Activated CD4-positive, alpha-beta T cell treated with anti-CD3 and anti-CD28 coated beads, Interleukin-2, Interleukin-4, amounts not matched to agents 100 ng/mL and 50 ng/mL, durations not matched to agents 16 hours and 8 hours (primary cell): ENCODE measurements around the gene KPNA5.
A peak's percentile ranks its signal among the peaks of the same experiment; 100 is the strongest.
"Not testable (repeated sequence)": the region's sequence is repeated elsewhere in the genome, so short reads cannot be mapped to it uniquely, and the experiment has no call there.

Experiments used
- DNase-seq: peaks from one replicate; pipeline ENCODE4 v3.0.0-alpha.2; 2020; ENCODE audit warnings: low spot score

Gene KPNA5

DNA sequence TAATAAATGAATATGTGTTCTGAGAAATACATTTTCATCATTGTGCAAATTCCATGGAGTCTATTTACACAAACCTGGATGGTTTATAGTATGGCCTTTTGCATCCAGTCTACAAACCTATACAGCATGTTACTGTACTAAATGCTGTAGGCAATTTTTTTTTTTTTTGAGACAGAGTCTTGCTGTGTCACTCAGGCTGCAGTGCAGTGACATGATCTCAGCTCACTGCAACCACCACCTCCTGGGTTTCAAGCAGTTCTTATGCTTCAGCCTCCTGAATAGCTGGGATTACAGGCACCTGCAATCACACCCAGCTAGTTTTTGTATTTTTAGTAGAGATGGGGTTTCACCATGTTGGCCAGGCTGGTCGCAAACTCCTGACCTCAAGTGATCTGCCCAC is 22.9 kb downstream of the KPNA5 start:
- DNase-seq, result not testable (repeated sequence)

DNA sequence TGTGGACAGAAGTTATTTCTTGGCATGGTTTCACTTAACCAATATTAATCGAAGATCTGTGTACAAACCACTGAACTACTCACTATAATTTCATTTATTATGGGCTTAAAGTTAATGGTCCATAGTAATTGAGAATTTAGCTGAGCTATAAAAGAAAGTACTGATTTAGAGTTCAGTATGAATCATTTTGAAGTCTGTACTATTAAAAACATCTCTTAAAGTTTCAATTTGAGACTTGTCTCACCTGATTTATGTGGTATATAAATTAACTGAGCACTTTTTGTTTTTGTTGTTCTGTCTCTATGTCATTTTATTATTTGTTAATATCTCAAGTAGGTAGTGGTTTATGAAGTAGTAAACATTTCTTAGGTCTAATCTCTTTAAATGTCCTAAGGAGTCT is 24.9 kb downstream of the KPNA5 start:
- DNase-seq, result no peak

DNA sequence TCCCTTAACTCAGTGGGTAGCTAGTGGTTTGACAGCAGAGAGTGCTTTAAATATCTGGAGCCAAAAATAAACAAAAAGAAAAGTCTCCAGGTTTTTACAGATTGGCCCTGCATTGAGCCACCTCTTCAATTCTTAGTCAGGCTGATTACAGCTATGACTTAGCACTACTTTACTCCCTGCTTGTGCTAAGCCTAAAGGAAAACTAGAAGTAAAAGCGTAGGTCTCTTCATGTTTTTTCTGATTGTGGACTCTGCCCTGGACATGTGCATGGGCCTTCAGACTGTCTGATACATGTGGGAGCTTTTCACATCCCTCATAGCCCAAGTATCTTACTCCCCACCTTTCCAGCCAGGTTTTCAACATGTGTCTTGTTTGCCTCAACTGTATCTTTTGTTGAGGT is 33.3 kb downstream of the KPNA5 start:
- DNase-seq, result no peak

DNA sequence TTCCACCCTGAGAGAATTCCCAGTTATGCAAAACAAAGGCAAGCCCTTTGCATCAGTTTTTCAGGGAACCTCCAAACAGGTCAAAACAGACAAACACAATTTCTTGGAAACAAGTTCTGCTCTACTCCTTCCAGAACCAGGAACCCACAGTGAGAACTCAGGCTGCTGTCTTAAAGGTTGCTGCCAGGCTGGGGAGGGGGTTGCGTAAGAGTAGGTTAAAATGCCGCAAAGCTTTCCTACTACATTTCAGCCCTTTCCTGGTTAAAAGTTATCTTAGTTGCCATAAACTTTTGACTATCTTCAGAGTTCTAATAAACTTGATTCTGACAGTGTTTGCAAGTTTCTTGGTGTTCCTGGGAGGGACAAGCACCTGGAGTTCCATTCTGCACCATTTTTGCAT is 33.8 kb downstream of the KPNA5 start:
- no peak for DNase-seq

DNA sequence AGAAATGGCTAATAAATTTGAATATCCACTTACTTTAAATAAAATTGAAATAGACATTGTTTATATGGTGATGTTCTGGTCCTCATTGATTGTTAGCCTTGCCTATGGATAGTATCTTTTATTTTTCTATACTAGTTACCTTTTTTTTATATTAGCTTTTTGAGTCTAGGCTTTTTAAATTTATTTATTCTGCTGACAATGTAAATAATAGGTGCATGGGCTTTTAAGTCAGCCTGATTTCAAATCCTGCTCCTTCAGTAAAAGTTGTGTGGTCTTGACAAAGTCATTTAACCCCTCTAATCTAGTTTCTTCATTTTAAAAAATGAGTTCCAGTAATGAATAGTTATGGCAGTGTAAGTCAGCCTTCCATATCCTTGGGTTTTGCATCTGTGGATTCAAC is 45.9 kb downstream of the KPNA5 start:
- DNase-seq, result no peak

DNA sequence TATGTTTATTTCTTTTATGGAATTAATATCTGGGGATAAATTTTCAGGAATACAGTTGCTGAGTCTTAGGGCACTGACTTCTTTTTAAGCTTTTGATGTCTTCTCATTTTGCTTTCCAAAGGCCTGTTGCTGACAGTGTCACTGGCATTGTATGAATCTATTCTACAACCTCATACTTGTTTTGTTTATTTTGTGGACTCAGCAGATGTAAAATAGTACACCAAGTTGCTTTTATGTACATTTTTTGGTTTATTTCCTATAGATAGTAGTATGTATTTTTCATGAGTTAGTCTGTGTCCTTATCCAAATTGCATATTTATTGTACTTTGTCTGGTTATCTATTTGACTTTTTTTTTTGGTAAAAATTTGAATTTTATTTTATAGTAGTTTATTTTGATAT is 49.5 kb downstream of the KPNA5 start:
- DNase-seq, result no peak

DNA sequence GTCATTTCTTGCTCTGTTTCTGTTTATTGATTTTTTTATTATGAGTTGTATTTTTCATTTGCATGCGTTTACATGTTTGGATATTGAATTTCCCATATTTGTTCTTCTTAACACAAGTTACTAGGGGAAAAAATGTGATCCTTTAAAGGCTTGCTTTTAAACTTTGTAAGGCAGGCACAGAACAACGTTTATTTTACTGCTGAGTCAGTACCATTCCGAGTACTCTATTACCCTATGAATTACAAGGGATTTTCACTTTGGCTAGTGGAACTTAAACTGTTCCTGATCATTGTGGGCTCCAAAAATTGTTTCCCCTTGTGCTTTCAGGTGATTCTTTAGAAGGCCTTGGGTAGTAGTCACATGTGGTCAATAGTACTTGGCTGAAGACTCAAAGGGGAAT is 56.0 kb downstream of the KPNA5 start:
- DNase-seq, result no peak

DNA sequence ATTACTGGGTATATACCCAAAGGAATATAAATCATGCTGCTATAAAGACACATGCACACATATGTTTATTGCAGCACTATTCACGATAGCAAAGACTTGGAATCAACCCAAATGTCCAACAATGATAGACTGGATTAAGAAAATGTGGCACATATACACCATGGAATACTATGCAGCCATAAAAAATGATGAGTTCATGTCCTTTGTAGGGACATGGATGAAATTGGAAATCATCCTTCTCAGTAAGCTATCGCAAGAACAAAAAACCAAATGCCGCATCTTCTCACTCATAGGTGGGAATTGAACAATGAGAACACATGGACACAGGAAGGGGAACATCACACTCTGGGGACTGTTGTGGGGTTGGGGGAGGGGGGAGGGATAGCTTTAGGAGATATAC is 59.5 kb downstream of the KPNA5 start:
- not testable (repeated sequence) for DNase-seq

DNA sequence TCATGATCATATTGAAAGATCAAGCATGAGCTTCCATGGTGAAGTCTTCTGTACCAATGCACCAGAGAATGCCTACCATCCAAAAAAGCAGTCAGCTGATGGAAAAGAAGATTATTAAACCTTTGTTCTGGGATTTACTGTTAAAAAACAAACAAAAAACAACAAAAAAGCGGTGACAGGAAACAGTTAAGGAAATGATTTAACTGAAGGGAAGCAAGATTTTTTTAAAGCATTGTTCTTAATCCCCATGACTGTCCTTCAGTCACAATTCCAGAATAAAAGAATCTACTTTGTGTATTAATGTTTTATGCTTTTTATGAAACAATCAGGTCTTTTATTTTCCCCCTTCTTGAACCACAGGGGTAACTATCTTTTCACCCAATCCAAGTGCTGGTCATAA is 60.6 kb downstream of the KPNA5 start:
- no peak for DNase-seq

DNA sequence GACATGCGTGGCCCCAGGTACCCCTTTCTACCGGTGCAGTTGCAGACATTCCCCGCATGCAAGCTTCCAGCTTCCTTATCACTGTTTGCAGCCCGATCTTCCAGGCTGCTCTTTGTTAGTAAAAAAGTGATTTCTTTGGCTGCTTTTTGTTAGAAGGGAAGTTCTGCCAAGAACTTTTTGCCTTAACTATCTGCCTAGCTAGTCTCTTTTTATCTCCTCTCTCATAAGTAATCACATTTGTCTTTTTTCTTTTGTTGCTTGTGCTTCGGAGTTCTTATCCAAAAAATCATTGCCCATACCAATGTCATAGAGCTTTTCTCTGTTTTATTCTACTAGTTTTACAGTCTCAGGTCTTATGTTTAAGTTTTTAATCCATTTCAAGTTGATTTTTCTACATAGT is 64.2 kb downstream of the KPNA5 start:
- DNase-seq, result no peak

DNA sequence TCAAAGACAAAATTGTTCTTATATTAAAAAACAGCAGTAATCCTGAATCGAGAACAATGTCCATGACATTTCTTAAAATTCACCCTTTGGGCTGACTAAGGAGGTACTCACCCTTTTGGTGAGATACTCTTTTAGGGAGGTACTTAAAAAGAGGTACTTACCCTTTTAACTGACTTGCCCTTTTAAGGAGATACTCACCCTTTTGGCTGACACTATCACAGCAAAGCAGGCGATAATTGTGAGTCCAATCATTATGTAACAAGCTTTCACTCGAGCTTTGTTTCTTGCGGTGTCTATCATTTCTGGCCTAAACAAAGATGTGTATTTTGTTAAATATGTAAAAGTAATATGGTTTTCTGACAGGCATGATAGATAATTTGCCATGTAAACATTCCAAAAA is 80.8 kb downstream of the KPNA5 start:
- DNase-seq, result no peak

DNA sequence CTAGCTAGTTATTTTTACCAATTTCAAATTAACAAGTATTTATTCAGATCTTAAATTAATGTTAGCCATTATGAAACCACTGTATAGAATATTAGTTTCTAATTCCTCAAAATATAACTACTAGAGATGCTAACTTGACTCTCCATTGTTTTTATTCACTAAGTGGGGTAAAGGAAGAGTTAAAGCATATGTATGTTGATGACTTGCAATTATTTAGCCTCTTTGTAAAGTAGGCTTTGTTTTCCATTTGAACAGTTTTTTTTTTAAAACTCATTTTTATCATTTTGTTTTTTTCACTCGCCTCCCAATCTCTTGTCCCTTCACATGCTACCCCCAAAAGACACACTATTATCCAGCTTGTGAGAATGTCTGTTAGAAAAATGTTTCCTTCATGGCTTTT is 81.2 kb downstream of the KPNA5 start:
- DNase-seq, result no peak

DNA sequence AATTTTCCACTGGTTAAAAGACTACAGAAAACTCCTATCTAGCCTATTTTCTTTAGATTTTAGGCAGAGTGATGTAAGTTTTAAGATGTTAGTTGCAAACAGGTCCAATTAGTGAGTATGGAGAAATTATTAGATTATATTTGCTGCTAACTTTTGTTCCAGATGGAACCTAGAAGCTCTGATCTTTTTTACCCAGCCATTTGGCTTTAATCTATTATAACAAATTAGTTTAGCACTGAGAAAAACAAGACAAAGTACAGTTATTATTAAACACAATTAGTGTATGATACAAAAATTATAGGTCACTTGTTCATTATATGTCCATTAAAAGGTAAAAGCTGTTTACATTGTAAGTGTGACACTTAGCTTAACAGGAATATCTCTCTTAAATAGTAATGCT is 82.0 kb downstream of the KPNA5 start:
- DNase-seq, result no peak

DNA sequence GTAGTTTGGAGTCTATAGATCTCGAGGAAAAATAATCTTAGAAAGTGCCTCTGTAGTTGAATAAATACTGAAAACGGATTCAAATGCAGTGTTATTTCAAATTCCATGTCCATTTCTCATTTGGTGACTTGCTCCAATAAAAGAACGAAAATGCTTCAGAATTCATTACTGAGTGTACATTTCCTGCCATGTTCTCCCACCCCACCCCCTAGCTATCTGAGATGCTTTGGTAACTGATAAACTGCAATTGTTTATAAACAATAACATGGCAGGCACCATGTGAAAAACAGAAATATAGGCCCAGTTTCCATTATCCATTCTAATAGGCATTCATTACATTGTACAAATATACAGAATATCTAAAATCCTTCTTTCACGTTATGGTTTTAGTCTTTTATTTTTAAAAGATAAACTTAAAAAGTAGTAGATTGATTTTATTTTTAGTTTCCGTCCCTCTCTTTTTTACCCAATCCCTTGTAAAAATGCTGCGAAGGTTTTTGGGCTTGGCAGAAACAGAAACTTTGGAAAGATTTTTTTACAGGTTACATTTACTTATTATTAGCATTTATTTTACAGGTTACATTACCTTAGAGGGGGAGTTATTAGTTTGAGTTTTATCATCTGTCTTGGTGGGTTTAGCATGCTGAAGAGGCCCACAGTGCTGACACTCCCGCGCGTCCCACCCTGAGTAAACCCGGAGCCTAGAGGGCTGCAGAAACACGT is 83.1 kb downstream of the KPNA5 start:
- no peak for DNase-seq

DNA sequence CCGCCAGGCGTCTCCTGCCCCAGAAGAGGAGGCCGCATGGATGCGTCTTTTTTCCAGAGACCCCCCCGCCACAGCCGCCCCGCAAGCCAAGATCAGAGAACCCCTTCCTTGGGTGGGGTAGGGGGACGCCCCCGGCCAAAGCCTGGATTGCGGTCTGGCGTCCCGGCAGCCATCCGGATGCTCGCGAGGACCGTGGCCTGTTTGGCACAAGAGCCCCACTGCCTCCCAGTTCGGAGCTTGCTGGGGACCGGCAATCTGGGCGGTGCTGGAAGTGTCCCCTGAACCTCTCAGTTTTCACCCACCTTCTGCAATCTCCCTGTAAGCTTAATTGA is 83.6 kb downstream of the KPNA5 start:
- DNase-seq, result no peak

DNA sequence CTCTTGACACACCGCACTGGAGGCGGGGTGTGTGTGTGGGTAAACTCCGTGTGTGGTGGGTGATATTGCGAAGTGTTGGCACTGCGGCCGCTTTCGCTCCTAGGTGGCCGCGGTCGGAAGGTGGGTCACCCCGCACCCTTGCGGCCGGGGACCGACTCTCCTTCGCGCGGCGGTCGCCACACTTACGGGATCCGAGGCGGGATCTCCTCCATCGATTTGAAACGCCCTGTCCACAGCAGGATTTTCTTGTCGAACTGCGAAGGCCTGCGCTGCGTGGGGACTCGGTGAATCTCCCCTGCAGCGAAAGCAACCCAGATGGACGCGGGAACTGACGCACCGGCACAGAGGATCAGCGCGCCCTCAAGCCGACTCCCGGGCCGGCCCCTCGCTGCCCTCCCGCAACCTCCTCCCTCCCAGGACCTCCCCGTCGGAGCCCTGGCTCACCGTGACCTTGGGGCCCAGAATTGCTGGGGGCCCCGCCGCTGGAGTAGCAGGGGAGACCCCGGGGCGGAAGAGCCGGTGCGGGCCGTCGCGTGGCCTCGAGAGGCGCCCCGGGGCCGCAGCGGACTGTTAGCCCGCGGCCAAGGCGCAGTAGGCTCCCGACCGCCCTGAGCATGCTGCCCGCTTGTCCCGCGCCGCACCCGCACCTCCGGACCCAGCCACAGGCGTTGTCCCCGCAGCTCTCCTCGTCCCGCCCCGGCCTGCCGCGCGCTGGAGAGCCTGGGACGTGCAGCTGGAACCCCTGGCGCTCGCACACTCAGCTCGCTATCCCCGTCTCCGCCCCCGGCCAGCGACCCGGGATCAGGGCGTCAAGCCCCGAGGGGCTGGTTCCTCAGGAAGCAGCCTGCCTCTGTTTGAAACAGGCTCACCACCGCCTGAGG is 84.2 kb downstream of the KPNA5 start, which contains the start of gene FAM162B:
Gene FAM162B, minus strand, starts transcription at position 759 of the 881 bp plus-strand sequence. Its CDS starts 143 bp downstream, at position 616.
- no peak for DNase-seq

DNA sequence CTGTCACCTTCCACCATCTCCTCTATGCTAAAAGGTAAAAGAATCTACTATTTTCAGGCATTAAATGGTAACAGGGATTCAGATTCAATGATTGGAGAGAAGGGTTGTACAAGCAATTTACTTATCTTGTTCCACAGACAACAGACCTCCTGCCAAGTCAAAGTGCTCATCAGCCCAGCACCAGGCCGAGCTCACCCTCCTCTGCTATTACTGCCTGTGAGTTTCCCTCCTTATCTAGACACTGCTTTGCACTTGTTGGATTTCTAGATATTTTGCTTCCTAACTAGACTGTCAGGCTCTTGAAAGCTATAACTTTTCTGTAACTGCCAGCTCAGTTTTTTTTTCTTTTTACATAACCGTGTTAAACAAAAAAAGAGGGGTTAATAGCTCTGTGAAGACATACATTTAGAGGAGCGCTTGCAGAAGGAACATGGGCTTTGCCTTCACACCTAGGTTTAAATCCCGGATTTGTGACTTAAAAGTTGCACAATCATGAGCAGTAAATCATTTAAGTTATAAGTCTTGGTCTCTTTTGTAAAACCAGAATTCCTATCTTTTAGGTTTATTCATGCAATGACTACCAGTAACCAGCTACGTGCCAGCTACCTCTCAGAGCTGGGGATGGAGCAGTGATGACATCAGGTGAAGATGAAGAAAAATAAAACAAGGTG is 85.6 kb downstream of the KPNA5 start:
- no peak for DNase-seq

DNA sequence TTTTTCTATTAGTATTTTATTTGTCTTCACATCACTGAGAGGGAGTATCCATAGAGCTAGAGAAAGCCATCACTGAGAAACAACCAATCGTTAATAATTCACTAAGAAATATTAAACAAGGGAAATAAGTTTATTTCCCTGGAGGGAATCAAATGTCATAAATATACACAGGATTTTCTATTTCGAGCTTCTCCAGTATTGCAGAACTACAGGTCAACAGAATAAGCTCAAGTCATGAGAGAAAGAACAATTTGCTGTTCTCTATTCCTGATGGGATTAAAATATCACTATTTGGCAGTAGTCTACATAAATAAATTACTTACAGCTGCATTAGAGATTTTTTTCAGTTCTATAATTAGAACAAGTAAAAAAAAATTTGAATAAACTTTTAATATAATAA is 86.7 kb downstream of the KPNA5 start:
- no peak for DNase-seq

DNA sequence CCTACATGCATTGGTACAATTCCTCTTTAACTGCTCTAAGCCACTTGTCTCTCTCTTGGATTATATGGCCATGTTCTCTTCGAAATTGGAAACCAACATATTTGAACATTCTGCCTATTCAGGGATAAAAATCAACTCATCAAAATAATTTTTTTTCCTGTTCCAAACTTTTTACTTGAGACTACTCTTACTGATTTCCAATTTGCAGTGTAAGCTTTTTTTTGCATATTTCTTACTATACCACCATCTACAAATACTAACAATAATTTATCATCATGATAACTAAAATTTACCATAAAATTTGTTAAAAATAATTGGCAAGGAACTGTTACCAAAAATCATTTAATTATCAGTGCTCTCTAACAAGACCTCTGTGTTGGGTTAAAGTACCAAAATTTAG is 91.4 kb downstream of the KPNA5 start:
- DNase-seq, result no peak

DNA sequence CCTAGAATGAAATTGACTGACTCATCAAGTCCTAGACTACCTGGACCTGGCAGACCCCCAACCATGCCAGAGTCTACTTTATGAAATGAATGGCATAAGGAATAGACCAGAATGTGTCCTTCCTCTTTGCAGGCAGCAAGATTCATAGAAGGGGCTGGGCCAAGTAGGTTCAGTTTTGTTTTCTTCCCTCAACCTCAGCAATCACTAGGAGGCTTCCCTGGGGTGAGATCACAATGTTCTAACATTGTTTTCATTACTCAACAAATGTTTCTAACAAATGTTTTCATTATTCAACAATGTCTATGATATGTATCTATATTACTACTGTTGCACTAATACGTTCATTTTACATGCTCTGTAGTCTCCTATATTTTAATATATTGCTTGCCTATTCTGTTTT is 92.9 kb downstream of the KPNA5 start:
- no peak for DNase-seq

DNA sequence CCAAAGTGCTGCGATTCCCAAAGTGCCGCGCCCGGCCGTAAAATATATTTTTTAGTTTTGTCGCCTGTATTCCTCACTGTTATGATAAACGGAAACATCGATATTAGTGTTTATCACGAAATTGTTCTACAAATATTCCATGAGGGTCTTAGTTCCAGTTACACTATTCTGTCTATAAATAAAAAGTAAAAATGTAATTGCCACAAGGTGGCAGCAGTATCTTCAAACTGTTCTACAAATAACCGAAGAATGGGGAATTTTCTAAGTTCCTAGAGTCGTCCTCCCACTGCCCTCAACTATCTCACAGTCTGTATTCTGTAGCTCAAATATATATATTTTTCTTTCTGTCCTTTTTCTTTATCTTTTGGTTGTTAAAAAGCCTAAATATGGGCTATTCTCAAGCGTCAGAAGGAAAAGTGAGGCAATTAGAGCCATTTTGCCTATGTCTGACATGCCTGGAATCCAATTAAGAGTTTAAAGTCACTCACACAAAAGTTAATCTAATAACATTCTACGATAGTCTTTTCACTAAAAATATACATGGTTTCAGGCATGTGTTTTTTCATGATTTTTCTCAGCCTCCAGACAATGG is 98.7 kb downstream of the KPNA5 start:
- DNase-seq, result peak; percentile 18

DNA sequence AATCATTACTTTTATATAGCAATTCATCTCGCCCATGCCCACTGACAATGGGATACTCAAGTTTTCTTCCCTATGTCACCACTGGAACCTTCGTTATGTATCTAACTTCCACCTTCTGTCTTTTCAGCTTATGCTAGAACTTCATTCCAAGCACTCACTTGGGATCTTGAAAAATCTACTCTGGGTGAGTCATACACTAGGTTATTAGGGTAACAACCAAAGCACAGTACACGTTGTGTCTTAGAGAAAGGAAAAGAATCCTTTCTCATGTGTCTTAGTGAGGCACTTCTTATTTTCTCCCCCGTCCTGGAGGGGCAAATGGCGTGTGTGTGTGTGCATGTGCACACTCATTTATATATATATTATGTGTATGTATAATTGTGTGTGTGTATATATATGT is 102.8 kb downstream of the KPNA5 start:
- DNase-seq, result no peak
